Fibroblast of mammary gland (primary cell): ENCODE data around the gene TP73.

Experiments used
- DNase-seq: peaks from one replicate; pipeline ENCODE4 v3.0.0-alpha.2; 2010; ENCODE audit warnings: low read depth
- H3K4me3 ChIP-seq: 2 replicates; pipeline ENCODE4 v1.5.1; 2011; ENCODE audit warnings: low read depth, mild to moderate bottlenecking, low read length, moderate library complexity; ENCODE audit not compliant: control insufficient read depth
- TF ChIP-seq, protein P1 (sequence below): conservative IDR thresholded peaks from 2 replicates; pipeline ENCODE4 v1.5.1; 2011; ENCODE audit warnings: low read depth, low read length, inconsistent platforms; ENCODE audit not compliant: control insufficient read depth, insufficient read depth

TP73 gene

DNA sequence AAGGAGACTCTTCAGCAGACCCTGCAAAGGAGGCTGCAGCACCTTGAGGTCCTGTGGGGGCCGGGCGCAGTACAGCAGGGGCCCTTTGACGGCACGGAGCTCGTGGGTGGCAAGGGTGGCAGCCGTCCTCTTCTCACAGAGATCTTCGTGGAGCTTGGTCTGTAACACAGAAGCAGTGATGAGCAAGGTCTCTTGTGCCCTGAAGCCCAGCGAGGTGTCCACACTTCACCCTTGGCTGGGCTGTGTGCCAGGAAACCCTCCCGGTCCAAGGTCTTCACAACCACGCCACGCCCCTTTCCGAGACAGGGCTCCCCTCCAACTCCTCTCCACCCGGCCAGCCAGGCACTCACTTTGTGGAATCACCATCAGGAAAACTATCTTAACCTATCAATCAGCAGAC lies 132.7 kb downstream of the TP73 start:
- no peak overlapping the region for H3K4me3 ChIP-seq
- TF ChIP-seq, protein P1, sequence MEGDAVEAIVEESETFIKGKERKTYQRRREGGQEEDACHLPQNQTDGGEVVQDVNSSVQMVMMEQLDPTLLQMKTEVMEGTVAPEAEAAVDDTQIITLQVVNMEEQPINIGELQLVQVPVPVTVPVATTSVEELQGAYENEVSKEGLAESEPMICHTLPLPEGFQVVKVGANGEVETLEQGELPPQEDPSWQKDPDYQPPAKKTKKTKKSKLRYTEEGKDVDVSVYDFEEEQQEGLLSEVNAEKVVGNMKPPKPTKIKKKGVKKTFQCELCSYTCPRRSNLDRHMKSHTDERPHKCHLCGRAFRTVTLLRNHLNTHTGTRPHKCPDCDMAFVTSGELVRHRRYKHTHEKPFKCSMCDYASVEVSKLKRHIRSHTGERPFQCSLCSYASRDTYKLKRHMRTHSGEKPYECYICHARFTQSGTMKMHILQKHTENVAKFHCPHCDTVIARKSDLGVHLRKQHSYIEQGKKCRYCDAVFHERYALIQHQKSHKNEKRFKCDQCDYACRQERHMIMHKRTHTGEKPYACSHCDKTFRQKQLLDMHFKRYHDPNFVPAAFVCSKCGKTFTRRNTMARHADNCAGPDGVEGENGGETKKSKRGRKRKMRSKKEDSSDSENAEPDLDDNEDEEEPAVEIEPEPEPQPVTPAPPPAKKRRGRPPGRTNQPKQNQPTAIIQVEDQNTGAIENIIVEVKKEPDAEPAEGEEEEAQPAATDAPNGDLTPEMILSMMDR: no peak
- no peak for DNase-seq

DNA sequence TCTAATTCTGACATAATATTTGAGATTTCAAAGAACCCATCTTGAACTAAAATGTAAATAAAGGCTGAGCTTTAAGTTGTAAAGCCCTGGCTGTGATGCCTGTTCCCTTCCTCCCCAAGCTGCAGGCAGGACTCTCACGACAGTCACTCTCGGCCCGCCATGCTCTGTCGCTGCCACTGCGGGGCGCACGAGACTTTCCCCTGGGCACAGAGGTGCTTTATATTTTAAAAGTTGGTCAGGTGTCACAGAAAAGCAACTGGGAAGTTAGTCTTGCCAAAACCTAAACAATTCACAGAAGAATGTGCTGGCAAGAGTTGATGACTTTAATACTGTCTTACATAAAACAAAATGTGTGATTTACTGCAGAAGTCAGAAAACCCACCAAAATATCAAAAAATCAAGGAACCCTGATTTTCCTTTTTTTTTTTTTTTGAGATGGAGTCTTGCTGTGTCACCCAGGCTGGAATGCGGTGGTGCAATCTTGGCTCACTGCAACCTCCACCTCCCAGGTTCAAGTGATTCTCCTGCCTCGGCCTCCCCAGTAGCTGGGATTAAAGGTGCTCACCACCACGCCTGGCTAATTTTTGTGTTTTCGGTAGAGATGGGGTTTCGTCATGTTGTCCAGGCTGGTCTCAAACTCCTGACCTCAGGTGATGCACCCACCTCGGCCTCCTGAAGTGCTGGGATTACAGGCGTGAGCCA lies 133.3 kb downstream of the TP73 start:
- DNase-seq: no peak
- TF ChIP-seq, protein P1: peak; percentile 29
- H3K4me3 ChIP-seq: no peak overlapping the region
